GM10847 (cell line): ENCODE results near the gene SMAD7.

Experiments used
- POLR2A ChIP-seq: IDR thresholded peaks from 2 replicates; pipeline ENCODE4 v1.6.1; 2011; ENCODE audit not compliant: insufficient read length; ENCODE audit errors: extremely low read depth

SMAD7 gene

GRCh38 chr18:48990481-48991318, 39.9 kb upstream of the SMAD7 start:
- no peak for TF ChIP-seq POLR2A

GRCh38 chr18:48989304-48990303, 38.8 kb upstream of the SMAD7 start:
- no peak for TF ChIP-seq POLR2A

GRCh38 chr18:48988508-48989303, 37.9 kb upstream of the SMAD7 start:
- no peak for TF ChIP-seq POLR2A

- TF ChIP-seq POLR2A: no peak
Observed at GRCh38 chr18:48987821-48988220, 37.1 kb upstream of the SMAD7 start.

GRCh38 chr18:48986851-48987761, 36.3 kb upstream of the SMAD7 start:
- TF ChIP-seq POLR2A: no peak

GRCh38 chr18:48985161-48985560, 34.4 kb upstream of the SMAD7 start:
- TF ChIP-seq POLR2A: no peak

GRCh38 chr18:48983793-48984437, 33.1 kb upstream of the SMAD7 start:
- no peak for TF ChIP-seq POLR2A

GRCh38 chr18:48982266-48982665, 31.5 kb upstream of the SMAD7 start:
- no peak for TF ChIP-seq POLR2A

GRCh38 chr18:48979944-48980890, 29.5 kb upstream of the SMAD7 start:
- no peak for TF ChIP-seq POLR2A

GRCh38 chr18:48977914-48978313, 27.1 kb upstream of the SMAD7 start:
- no peak for TF ChIP-seq POLR2A

- no peak for TF ChIP-seq POLR2A
Observed at GRCh38 chr18:48975817-48976649, 25.3 kb upstream of the SMAD7 start.
